HG03342 (cell line): ENCODE results near the gene PRDM7.
"Not testable (repeated sequence)": the region's sequence is repeated elsewhere in the genome, so short reads cannot be mapped to it uniquely, and the experiment has no call there.

Experiments
- ATAC-seq: cut with Tn5 transposase; IDR thresholded peaks from one replicate; pipeline ENCODE4 v1.9.1; 2021; ENCODE audit warnings: mild to moderate bottlenecking, moderate library complexity; ENCODE audit not compliant: unreplicated experiment

PRDM7 gene

GRCh38 chr16:90016339-90016950, 60.7 kb downstream of the PRDM7 start:
- ATAC-seq = no peak

GRCh38 chr16:90015586-90016338, 61.4 kb downstream of the PRDM7 start:
- no peak for ATAC-seq

GRCh38 chr16:90012991-90013745, 64.0 kb downstream of the PRDM7 start:
- ATAC-seq = no peak

- no peak for ATAC-seq
These were observed 65.1 kb downstream of the PRDM7 start for GRCh38 chr16:90011908-90012501.

GRCh38 chr16:90011508-90011819, 65.7 kb downstream of the PRDM7 start:
- ATAC-seq = no peak

- no peak for ATAC-seq
These were observed 66.2 kb downstream of the PRDM7 start for GRCh38 chr16:90010676-90011507.

- ATAC-seq = no peak
These were observed 67.8 kb downstream of the PRDM7 start for GRCh38 chr16:90009172-90009899.

GRCh38 chr16:90008708-90009145, 68.4 kb downstream of the PRDM7 start:
- peak; percentile 64 for ATAC-seq

GRCh38 chr16:90007635-90008234, 69.4 kb downstream of the PRDM7 start:
- ATAC-seq = not testable (repeated sequence)

GRCh38 chr16:90007015-90007414, 70.1 kb downstream of the PRDM7 start:
- no peak for ATAC-seq
